VCaP (cell line): Measurements from ENCODE around the gene DEFB125.
"Not testable (repeated sequence)": the region's sequence is repeated elsewhere in the genome, so short reads cannot be mapped to it uniquely, and the experiment has no call there.

Source experiments
- H3K27ac ChIP-seq: fragments of 450-650 bp; 2 replicates; pipeline ENCODE4 v1.5.1; 2017
- TF ChIP-seq, protein P1 (sequence below): fragments of 450-650 bp; conservative IDR thresholded peaks from 2 replicates; pipeline ENCODE4 v1.5.1; 2017; ENCODE audit warnings: mild to moderate bottlenecking, moderate library complexity

Gene DEFB125

GRCh38 chr20:77231-77630, 10.2 kb upstream of the DEFB125 start:
- TF ChIP-seq, protein P1, sequence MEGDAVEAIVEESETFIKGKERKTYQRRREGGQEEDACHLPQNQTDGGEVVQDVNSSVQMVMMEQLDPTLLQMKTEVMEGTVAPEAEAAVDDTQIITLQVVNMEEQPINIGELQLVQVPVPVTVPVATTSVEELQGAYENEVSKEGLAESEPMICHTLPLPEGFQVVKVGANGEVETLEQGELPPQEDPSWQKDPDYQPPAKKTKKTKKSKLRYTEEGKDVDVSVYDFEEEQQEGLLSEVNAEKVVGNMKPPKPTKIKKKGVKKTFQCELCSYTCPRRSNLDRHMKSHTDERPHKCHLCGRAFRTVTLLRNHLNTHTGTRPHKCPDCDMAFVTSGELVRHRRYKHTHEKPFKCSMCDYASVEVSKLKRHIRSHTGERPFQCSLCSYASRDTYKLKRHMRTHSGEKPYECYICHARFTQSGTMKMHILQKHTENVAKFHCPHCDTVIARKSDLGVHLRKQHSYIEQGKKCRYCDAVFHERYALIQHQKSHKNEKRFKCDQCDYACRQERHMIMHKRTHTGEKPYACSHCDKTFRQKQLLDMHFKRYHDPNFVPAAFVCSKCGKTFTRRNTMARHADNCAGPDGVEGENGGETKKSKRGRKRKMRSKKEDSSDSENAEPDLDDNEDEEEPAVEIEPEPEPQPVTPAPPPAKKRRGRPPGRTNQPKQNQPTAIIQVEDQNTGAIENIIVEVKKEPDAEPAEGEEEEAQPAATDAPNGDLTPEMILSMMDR = no peak
- H3K27ac ChIP-seq = no peak overlapping the region

- no peak overlapping the region for H3K27ac ChIP-seq
- TF ChIP-seq, protein P1 = no peak
These were observed 9.1 kb upstream of the DEFB125 start for GRCh38 chr20:78338-78737.

- H3K27ac ChIP-seq = no peak overlapping the region
- TF ChIP-seq, protein P1 = no peak
These were observed 7.9 kb upstream of the DEFB125 start for GRCh38 chr20:79565-79964.

- TF ChIP-seq, protein P1 = no peak
- H3K27ac ChIP-seq = no peak overlapping the region
These were observed 3.2 kb downstream of the DEFB125 start for GRCh38 chr20:90651-91050.

DNA sequence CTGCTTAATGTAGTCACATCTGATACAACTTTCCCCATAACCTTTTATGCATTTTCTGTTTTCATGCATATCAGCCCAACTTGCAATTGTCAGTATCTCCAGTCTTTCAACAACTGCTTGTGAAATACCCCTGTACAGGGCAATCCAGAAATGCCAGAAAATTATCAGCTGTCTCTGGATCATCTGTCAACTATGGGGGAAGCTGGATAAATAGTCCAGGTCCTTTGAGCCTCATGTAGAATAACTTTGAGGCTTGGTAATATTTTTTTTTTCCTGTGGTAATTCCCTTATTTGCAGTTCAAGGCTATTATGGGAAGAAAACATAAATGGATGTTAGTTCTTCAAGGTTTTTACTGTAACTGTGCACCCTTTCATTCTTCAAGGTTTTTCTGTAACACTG, 6.2 kb downstream of the DEFB125 start:
- H3K27ac ChIP-seq = no peak overlapping the region
- TF ChIP-seq, protein P1 = no peak

DNA sequence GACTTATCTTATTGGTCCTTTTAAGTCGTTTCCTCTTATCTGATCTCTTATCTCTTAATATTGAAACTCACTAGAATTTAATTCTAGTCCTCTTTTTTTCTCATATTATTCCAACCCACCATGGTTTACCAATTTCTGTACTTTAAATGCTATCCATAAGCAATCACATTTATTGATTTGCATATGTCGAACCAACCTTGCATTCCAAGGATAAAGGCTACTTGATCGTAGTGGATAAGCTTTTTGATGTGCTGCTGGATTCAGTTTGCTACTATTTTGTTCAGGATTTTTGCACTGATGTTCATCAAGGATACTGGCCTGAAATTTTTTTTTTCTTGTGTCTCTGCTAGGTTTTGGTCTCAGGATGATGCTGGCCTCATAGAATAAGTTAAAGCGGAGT, 7.7 kb downstream of the DEFB125 start:
- TF ChIP-seq, protein P1 = no peak
- no peak overlapping the region for H3K27ac ChIP-seq

DNA sequence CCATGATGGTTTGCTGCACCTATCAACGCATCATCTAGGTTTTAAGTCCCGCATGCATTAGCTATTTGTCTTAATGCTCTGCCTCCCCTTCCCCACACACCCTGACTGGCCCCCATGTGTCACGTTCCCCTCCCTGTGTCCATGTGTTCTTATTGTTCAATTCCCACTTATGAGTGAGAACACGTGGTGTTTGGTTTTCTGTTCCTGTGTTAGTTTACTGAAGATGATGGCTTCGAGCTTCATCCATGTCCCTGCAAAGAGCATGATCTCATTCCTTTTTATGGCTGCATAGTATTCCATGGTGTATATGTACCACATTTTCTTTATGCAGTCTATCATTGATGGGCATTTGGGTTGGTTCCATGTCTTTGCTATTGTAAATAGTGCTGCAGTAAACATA, 10.2 kb downstream of the DEFB125 start:
- not testable (repeated sequence) for H3K27ac ChIP-seq

- H3K27ac ChIP-seq = no peak overlapping the region
- TF ChIP-seq, protein P1 = no peak
These were observed 14.5 kb downstream of the DEFB125 start for GRCh38 chr20:101975-102374.
